Stimulated activated naive CD8-positive, alpha-beta T cell treated with anti-CD3 and anti-CD28 coated beads, Interleukin-15, Interleukin-2, amounts not matched to agents 100 ng/mL and 50 ng/mL, for 24 hours (primary cell): ENCODE measurements around the gene ALKBH3.

ENCODE experiments used
- H3K27ac Mint-ChIP-seq: one replicate; pipeline ENCODE4 v1.8.0; 2021; ENCODE audit warnings: mild to moderate bottlenecking, mixed read lengths
- H3K27me3 Mint-ChIP-seq: one replicate; pipeline ENCODE4 v1.8.0; 2021; ENCODE audit warnings: mixed read lengths
- H3K36me3 Mint-ChIP-seq: one replicate; pipeline ENCODE4 v1.8.0; 2021; ENCODE audit warnings: low read depth, mixed read lengths
- H3K4me1 Mint-ChIP-seq: one replicate; pipeline ENCODE4 v1.8.0; 2021; ENCODE audit warnings: low read depth, mixed read lengths
- H3K4me3 Mint-ChIP-seq: one replicate; pipeline ENCODE4 v1.8.0; 2021; ENCODE audit warnings: mild to moderate bottlenecking, mixed read lengths
- H3K9me3 Mint-ChIP-seq: one replicate; pipeline ENCODE4 v1.8.0; 2021; ENCODE audit warnings: mixed read lengths

ALKBH3 gene

DNA sequence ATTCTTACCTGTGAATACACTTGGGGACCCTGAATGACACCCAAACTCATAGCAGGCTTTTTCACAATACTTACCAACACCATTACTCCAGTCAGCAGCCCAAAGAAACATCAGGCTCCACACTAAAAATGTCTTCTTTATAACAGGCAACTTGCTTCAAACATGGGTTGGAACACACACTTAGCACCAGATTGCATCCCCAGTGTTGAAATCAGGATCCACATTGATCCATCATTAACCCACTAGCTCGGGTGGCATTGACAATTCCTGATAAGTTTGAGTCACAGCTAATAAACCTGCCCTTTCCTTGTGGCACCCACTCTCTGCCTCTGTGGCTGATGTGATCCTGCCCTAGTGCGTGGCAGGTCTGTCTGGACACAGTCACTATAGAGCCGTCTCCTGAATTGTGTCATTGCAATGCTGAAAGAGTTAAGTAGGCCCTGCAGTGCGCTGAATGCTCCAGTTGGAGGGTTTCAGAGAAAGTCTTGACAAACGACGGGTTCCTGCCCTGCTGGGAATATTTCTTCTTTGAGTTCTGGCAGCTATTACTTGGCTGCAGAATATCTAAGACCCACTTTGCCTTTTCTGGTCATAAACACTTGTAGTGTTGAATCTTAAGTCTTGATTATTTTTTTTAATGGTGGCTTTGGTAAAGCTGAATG lies 42.2 kb downstream of the ALKBH3 start:
- Mint-ChIP-seq H3K36me3 (peaks cover 32% of the 10 kb centered on the region), H3K27ac (no peak overlapping the region), H3K4me3 (no peak overlapping the region), H3K4me1 (peaks cover 11% of the 10 kb centered on the region), H3K27me3 (no peaks in the 10 kb centered on the region), H3K9me3 (no peaks in the 10 kb centered on the region)

DNA sequence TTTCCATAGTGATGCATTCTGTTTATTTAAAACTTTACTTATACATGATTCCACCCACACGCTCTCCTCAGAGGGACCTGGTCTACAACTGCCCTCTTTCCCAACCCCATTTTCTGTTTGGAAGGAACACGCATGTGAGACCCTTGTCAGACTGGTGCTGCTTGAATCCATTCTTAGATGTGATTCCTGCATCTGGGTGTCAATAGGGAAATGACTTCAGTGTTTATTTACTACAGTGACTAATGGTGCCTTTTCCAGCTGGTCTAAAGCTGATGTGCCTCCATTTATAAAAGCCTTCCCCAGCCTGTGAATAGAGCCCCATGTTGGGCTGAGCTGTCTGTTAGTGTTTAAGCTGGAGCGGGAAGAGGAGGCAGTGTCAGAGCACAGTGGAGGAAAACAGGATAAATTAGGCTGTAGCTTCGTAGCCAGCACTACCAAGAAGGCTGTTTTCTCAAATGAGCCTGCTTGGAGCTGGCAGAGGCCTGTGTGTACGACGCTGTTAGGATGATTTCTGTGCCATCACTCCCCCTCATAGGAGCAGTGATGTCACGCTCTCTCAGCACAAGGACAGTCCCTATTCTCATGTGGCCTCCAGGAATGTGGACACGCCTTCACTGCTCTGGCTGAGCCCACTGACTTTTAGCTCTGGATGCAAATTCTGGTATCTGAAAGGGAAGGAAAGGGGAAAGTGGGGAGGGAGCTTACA lies 42.9 kb downstream of the ALKBH3 start:
- Mint-ChIP-seq H3K36me3 (peaks cover 25% of the 10 kb centered on the region), H3K9me3 (no peaks in the 10 kb centered on the region), H3K27ac (no peak overlapping the region), H3K27me3 (no peaks in the 10 kb centered on the region), H3K4me1 (peaks cover 11% of the 10 kb centered on the region), H3K4me3 (no peak overlapping the region)

DNA sequence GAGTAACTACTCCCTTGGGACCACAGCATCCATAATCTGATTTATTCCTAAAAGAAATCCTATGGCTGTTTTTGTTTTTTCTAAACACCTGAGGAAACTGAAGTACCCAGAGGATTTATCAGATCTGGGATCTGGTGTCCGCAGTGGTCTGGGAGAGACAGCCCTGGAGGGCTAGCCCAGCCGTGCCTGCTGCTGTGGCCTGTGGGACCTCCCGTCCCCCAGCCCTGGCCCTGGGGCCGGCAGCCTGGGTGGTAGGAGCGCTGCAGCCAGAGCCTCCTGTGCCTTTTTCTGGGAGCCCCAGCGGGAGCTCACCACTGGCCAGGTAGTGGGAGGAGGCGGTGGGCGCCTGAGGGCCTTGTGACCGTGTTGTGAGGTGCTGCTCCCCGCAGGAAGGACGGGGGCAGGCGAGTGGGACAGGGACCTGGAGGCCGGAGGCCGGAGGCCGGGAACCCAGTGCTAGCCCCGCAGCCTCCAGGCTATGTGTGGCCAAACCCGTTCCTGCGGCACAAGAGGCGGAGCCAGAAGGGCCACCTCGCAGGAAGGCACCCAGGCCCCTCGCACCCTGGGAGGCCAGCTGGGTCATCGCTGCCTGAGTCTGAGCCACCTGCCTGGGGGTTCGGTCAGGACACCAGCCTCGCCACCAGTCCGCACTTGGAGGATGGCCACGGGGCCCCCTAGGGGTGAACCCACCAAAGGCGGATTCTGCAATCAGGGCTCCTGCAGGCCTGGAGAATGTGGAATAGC lies 43.7 kb downstream of the ALKBH3 start:
- Mint-ChIP-seq H3K4me3 (no peak overlapping the region), H3K9me3 (no peaks in the 10 kb centered on the region), H3K36me3 (peaks cover 20% of the 10 kb centered on the region), H3K27me3 (no peaks in the 10 kb centered on the region), H3K4me1 (peaks cover 11% of the 10 kb centered on the region), H3K27ac (no peak overlapping the region)

DNA sequence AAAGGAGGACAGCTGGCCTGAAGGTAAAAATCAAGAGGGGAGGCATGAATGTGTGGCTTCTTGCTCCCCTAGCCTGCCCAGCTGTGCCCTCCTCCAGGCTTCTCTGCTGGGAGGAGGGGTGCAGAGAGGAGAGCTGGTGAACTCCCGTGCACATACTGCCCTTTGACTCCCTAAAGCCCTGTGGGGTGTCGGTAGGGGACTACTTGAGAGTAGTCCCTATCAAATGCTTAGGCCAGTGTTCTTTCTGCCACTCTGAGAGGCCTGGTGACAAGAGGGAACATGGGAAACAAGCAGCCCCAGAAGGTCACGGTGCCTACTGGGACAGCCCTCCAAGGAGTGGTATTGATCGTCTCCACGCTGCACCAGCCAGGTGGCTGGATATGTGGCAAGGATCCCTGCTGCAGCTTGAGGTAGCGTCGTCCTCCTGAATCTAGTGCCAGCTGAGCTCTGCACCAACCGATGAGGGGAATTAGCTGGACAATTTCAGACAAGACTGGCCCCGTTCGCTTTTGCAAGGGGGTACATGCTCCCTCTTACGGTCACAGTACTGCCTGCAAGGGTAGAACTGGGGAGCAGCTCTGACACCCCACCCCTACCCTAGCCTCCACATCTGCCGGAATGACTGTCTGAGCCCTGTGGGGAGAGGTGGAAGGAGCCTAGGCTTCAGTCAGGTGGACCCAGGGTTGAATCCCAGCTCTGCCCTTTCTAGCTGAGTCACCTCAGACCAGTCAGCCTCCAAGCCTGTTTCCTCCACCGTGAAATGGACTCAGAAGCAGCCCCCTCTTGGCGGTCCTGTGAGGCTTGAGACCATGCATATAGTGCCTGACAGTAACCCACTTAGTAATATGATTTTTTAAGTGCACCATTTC lies 44.7 kb downstream of the ALKBH3 start:
- no peak overlapping the region for H3K4me3 Mint-ChIP-seq
- no peak overlapping the region for H3K27ac Mint-ChIP-seq
- H3K36me3 Mint-ChIP-seq: peaks cover 13% of the 10 kb centered on the region

DNA sequence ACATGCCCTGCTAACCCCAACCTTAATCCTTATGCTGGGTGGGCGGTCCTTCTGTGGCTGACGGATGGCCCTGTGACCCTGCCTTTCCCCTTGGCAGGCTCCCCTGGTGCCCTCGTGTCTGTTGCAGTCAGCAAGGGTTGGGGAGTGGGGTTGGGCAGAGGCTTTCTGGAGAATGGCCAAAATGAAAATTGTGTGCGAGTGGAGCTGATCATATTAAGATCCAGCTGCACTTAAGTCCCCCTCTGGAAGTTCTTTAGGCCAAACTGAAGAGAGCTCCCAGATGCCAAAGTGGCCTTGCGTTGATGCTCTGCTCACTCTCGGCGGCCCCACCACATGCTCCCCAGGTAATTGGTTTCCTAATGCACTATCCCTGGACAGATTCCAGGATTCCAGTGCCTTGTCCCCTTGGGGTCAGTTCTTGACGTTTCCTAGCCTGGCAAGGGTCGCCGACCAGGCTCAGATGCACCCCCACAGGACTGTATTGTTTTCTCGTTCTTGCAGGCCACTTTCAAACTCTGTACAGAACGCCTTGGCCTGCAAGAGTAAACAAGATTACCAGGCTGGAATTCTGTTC lies 45.4 kb downstream of the ALKBH3 start:
- Mint-ChIP-seq H3K4me3 (no peak overlapping the region), H3K4me1 (peaks cover 2% of the 10 kb centered on the region), H3K36me3 (peaks cover 7% of the 10 kb centered on the region), H3K27ac (no peak overlapping the region), H3K27me3 (no peaks in the 10 kb centered on the region), H3K9me3 (no peaks in the 10 kb centered on the region)

More for the DNA sequence above, 44.7 kb downstream of the ALKBH3 start:
- no peaks in the 10 kb centered on the region for H3K9me3 Mint-ChIP-seq
- H3K4me1 Mint-ChIP-seq: peaks cover 9% of the 10 kb centered on the region
- H3K27me3 Mint-ChIP-seq: no peaks in the 10 kb centered on the region

DNA sequence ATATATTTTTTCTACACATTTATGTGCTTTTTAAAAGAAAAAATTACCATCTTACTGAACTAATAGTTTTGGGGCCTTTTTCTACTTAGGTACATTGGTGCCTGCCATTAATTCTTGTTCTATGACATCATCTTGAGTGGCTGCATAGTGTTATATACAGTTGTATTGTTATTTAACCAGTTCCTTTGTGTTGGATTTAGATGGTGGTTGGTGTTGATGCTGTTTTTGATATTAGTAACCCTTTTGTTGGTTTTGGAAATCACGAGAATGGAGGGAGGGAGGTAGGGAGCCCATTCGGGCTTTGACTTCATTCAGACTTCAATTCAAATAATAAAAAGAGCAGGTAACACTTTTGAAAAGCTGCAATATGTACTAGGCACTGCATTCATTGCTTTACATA lies 46.4 kb downstream of the ALKBH3 start:
- no peaks in the 10 kb centered on the region for H3K27me3 Mint-ChIP-seq
- H3K36me3 Mint-ChIP-seq: no peaks in the 10 kb centered on the region
- no peaks in the 10 kb centered on the region for H3K4me1 Mint-ChIP-seq
- no peak overlapping the region for H3K4me3 Mint-ChIP-seq
- no peaks in the 10 kb centered on the region for H3K9me3 Mint-ChIP-seq
- H3K27ac Mint-ChIP-seq: no peak overlapping the region

DNA sequence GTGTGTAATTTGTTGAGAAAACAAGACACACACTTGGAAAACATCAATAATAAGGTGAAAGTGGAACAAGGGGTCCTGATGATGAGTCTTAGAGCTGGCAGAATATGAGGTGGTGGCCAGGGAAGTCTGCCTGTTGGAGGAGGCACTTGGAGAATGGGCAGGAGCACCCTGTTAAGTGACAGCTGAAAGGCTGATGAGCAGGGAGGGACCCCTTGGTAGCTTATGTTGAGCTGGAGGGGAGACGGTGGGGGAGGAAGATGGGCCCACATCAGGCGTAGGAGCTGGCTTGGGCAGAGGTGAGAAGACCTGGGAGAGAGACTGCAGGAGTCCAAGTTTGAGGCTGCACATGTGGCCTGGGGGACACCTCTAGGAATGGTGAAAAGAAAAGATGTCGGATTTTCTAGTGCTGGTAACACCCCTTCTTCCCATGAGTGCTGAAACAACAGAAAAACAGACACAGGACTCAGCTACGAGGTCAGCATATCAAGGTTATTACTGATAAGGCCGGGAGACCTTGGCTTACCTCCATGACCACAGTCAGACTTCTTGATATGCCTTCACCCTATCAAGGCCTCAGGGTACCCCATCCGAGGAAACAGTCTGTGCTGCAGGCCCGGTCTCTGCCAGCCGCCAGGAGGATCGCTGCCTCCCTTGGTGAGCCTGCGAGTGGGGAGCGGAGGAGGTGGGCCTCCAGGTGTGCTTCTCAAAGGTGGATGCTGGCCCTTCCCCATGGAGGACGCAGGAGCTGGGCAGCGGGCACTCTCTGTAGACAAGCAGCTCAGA lies 47.5 kb downstream of the ALKBH3 start:
- H3K27ac Mint-ChIP-seq: no peak overlapping the region
- no peaks in the 10 kb centered on the region for H3K9me3 Mint-ChIP-seq
- no peaks in the 10 kb centered on the region for H3K4me1 Mint-ChIP-seq
- no peaks in the 10 kb centered on the region for H3K36me3 Mint-ChIP-seq
- no peaks in the 10 kb centered on the region for H3K27me3 Mint-ChIP-seq
- no peak overlapping the region for H3K4me3 Mint-ChIP-seq

GRCh38 chr11:43928721-43929120 lies 48.1 kb downstream of the ALKBH3 start:
- Mint-ChIP-seq H3K36me3 (no peaks in the 10 kb centered on the region), H3K9me3 (no peaks in the 10 kb centered on the region), H3K27me3 (no peaks in the 10 kb centered on the region), H3K4me1 (no peaks in the 10 kb centered on the region), H3K4me3 (no peak overlapping the region), H3K27ac (no peak overlapping the region)

- Mint-ChIP-seq H3K27ac (no peak overlapping the region), H3K9me3 (no peaks in the 10 kb centered on the region), H3K36me3 (no peaks in the 10 kb centered on the region), H3K4me3 (no peak overlapping the region), H3K27me3 (peaks cover 6% of the 10 kb centered on the region), H3K4me1 (no peaks in the 10 kb centered on the region)
Measured at GRCh38 chr11:43930868-43931716, 50.5 kb downstream of the ALKBH3 start.

DNA sequence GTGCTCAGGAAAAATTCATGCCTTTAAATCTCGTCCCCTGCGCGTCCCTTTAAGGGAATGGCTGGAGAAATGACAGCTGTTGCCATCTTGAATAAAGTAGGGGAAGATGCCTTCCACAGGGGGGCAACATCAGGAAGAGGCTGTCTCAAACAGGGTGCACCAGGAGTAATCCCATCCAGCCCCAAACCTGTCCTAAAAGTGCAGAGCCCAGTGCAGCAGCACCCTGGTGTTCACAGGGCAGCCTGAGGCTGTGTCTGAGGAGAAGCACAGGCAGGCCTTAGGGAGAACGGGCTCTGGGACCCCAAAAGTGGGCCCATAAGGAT lies 51.0 kb downstream of the ALKBH3 start:
- Mint-ChIP-seq H3K4me1 (no peaks in the 10 kb centered on the region), H3K27me3 (peaks cover 7% of the 10 kb centered on the region), H3K4me3 (no peak overlapping the region), H3K9me3 (no peaks in the 10 kb centered on the region), H3K36me3 (no peaks in the 10 kb centered on the region), H3K27ac (no peak overlapping the region)

- H3K9me3 Mint-ChIP-seq: no peaks in the 10 kb centered on the region
- H3K27me3 Mint-ChIP-seq: peaks cover 15% of the 10 kb centered on the region
- no peak overlapping the region for H3K27ac Mint-ChIP-seq
- no peaks in the 10 kb centered on the region for H3K4me1 Mint-ChIP-seq
- no peak overlapping the region for H3K4me3 Mint-ChIP-seq
- H3K36me3 Mint-ChIP-seq: no peaks in the 10 kb centered on the region
Measured at GRCh38 chr11:43933226-43933607, 52.6 kb downstream of the ALKBH3 start.

DNA sequence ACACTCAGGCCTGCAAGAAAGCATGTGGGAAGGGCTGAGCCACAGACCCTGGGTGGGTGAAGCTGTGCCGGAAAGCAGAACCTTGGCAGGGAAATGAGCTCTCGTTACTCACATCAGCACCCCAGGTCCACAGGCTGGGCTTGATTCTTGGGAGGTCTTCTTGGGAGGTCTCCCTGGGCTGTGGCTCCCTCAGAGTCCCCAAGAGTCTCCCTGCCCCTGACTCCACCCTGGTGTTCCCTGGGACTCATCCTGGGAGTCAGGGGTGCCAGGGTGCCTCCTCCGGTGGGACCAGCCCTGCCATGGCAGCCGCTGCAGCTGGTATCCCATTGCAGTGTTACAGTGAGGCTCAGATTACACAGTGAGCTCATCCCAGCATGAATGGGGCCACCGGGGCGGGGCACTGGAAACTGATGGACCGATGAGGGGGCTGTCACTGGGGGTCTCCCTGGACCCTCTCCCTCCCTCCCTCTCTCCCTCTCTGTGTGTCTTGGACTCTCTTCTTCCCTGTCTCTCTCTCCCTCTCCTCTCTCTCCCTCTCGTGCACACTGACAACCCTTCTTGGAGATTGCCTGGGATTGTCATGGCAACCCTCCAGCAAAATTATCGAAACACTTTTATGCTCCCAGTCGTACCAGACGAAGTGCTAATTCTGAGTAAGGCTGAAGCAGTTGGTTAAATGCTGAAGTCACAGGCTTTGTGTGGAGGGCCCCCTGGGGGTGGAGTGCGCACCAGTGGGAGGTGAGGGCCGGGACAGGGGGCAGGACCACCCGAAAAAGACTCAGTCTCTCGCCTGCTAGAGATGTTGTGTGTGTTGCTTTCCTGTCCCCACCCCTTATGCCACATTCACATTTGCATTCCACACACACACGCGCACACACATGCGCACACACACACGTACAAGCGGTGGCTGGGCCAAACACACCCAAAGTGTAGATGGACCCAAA lies 53.2 kb downstream of the ALKBH3 start:
- Mint-ChIP-seq H3K36me3 (no peaks in the 10 kb centered on the region), H3K4me1 (no peaks in the 10 kb centered on the region), H3K4me3 (no peak overlapping the region), H3K27ac (no peak overlapping the region), H3K9me3 (no peaks in the 10 kb centered on the region), H3K27me3 (peaks cover 17% of the 10 kb centered on the region)
